HepG2 (cell line): ENCODE measurements around the gene MEX3A. TPM values are rescaled to one million over a fixed set of nuclear protein-coding genes. Genes with fewer than 3 reads are reported as not detected.

ENCODE experiments used
- ADNP ChIP-seq: sonication (generic); formaldehyde crosslinking; IDR thresholded peaks from 2 replicates; pipeline ENCODE4 v1.4.0; 2020; ENCODE audit warnings: missing genetic modification reagents
- AFF4 ChIP-seq: sonication (generic); formaldehyde crosslinking; IDR thresholded peaks from 2 replicates; pipeline ENCODE4 v1.4.0; 2020; ENCODE audit warnings: missing genetic modification reagents
- ATM ChIP-seq: fragments of 450-650 bp; IDR thresholded peaks from 2 replicates; pipeline ENCODE4 v1.7.1; 2017; ENCODE audit warnings: mild to moderate bottlenecking, borderline replicate concordance
- BCL6 ChIP-seq: IDR thresholded peaks from 2 replicates; pipeline ENCODE4 v1.6.1; 2016; ENCODE audit warnings: missing genetic modification reagents, missing compliant biosample characterization
- CBFB ChIP-seq: sonication (generic); formaldehyde crosslinking; IDR thresholded peaks from 2 replicates; pipeline ENCODE4 v1.4.0; 2020; ENCODE audit warnings: missing genetic modification reagents
- DZIP1 ChIP-seq: sonication (generic); formaldehyde crosslinking; IDR thresholded peaks from 2 replicates; pipeline ENCODE4 v1.5.0; 2020; ENCODE audit warnings: mild to moderate bottlenecking, missing genetic modification reagents
- E2F5 ChIP-seq: sonication (generic); formaldehyde crosslinking; conservative IDR thresholded peaks from 2 replicates; pipeline ENCODE4 v1.4.0; 2020; ENCODE audit warnings: missing genetic modification reagents
- ERF ChIP-seq: IDR thresholded peaks from 2 replicates; pipeline ENCODE4 v1.6.1; 2018; ENCODE audit warnings: missing biosample characterization, missing genetic modification reagents
- FIP1L1 ChIP-seq: fragments of 200-400 bp; formaldehyde crosslinking; IDR thresholded peaks from 2 replicates; pipeline ENCODE4 v1.6.1; 2018; ENCODE audit warnings: low read depth, mild to moderate bottlenecking, low read length, moderate library complexity, borderline replicate concordance; ENCODE audit not compliant: insufficient read depth
- MTA1 ChIP-seq: sonication (generic); formaldehyde crosslinking; IDR thresholded peaks from 2 replicates; pipeline ENCODE4 v1.4.0; 2020; ENCODE audit warnings: missing genetic modification reagents, mild to moderate bottlenecking, borderline replicate concordance
- PAX8 ChIP-seq: sonication (generic); formaldehyde crosslinking; IDR thresholded peaks from 2 replicates; pipeline ENCODE4 v1.8.0; 2022; ENCODE audit warnings: mild to moderate bottlenecking, missing genetic modification reagents, borderline replicate concordance
- PRDM4 ChIP-seq: sonication (generic); formaldehyde crosslinking; IDR thresholded peaks from 2 replicates; pipeline ENCODE4 v1.9.0; 2021; ENCODE audit warnings: missing genetic modification reagents, borderline replicate concordance
- PRPF4 ChIP-seq: fragments of 200-400 bp; formaldehyde crosslinking; IDR thresholded peaks from 2 replicates; pipeline ENCODE4 v1.6.1; 2016; ENCODE audit warnings: low read length, low read depth; ENCODE audit not compliant: poor library complexity, severe bottlenecking
- SP5 ChIP-seq: IDR thresholded peaks from 2 replicates; pipeline ENCODE4 v1.6.1; 2016; ENCODE audit warnings: low read depth, borderline replicate concordance
- ZNF317 ChIP-seq: sonication (generic); formaldehyde crosslinking; IDR thresholded peaks from 2 replicates; pipeline ENCODE4 v1.5.0; 2020; ENCODE audit warnings: mild to moderate bottlenecking, missing genetic modification reagents
- ZNF441 ChIP-seq: sonication (generic); formaldehyde crosslinking; IDR thresholded peaks from 2 replicates; pipeline ENCODE4 v1.7.0; 2021; ENCODE audit warnings: missing genetic modification reagents, borderline replicate concordance
- ZNF563 ChIP-seq: sonication (generic); formaldehyde crosslinking; IDR thresholded peaks from 2 replicates; pipeline ENCODE4 v1.8.0; 2022; ENCODE audit warnings: mild to moderate bottlenecking, moderate library complexity, missing genetic modification reagents
- polyA plus RNA-seq, 8 experiments: library from polyadenylated mRNA; depleted of rRNA in 3 of 8; stranded (reverse) in 7 of 8; unstranded in 1 of 8; fragments of >200 nt; fragmentation: Illumina TruSeq in 4 of 8; extraction: Trizol in 4 of 8; gene quantifications; 2 replicates each; pipeline versions ENCODE4 v1.2.1 to v1.2.3, GENCODE V29; 2011 to 2016; ENCODE audit warnings: low read depth in 4 of 8, missing spikeins in 1 of 8, mixed read lengths in 1 of 8; ENCODE audit not compliant: insufficient read depth in 1 of 8
- total RNA-seq, 5 experiments: library from RNA; depleted of rRNA; stranded (reverse); fragments of >200 nt; fragmentation: Illumina TruSeq; extraction: Trizol; gene quantifications; 2 replicates each; pipeline ENCODE4 v1.2.3, GENCODE V29; 2016; ENCODE audit warnings: low read depth in 1 of 5
- TF ChIP-seq, protein P1 (sequence below): sonication (generic); formaldehyde crosslinking; IDR thresholded peaks from 2 replicates; pipeline ENCODE4 v1.4.0; 2020; ENCODE audit warnings: missing genetic modification reagents

Gene MEX3A
- total and polyA plus RNA-seq, 2 of the 13 experiments (the other 11 are each of a cell fraction or from before 2014, with no cell fraction given): 7.6 to 9.1 TPM

GRCh38 chr1:156082309-156083091, at the start of gene MEX3A (continued):
- TF ChIP-seq AFF4 (no peak), ZNF317 (CRISPR knock-in tag) (no peak; the same call in 1 of the 2 replicates), PAX8 (CRISPR knock-in tag) (no peak), PRPF4 (no peak), PRDM4 (no peak), E2F5 (no peak; the same call in 1 of the 2 replicates), ZNF563 (CRISPR knock-in tag) (peak; percentile 26; the same call in 1 of the 2 replicates), FIP1L1 (no peak), ATM (no peak), BCL6 (no peak), CBFB (CRISPR knock-in tag) (no peak; the same call in 1 of the 2 replicates), DZIP1 (no peak), ZNF441 (CRISPR knock-in tag) (no peak), MTA1 (CRISPR knock-in tag) (no peak), SP5 (CRISPR knock-in tag) (no peak), ADNP (no peak), ERF (no peak)
- TF ChIP-seq, protein P1, sequence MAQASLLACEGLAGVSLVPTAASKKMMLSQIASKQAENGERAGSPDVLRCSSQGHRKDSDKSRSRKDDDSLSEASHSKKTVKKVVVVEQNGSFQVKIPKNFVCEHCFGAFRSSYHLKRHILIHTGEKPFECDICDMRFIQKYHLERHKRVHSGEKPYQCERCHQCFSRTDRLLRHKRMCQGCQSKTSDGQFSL (CRISPR knock-in tag): no peak; the same call in 1 of the 2 replicates
